D341Med (cell line): ENCODE data around the gene CPTP.

ENCODE experiments used
- DNase-seq: peaks from one replicate; pipeline ENCODE4 v3.0.0; 2012; ENCODE audit warnings: low spot score

CPTP gene

GRCh38 chr1:1324524-1325287 is at the start of gene CPTP, which contains the start of gene INTS11:
Gene CPTP, plus strand, starts transcription at chr1:1324802. Its CDS starts 2,109 bp downstream, at chr1:1326911.
Gene INTS11, minus strand, starts transcription at chr1:1324660. Its CDS starts 52 bp downstream, at chr1:1324608.
- peak; percentile 99 for DNase-seq

- no peak for DNase-seq
These were observed 49.6 kb upstream of the CPTP start for GRCh38 chr1:1274931-1275431.

- no peak for DNase-seq
These were observed 48.8 kb upstream of the CPTP start for GRCh38 chr1:1275836-1276235.

GRCh38 chr1:1278620-1279019 is 46.0 kb upstream of the CPTP start:
- DNase-seq: no peak

GRCh38 chr1:1279028-1279427 is 45.6 kb upstream of the CPTP start:
- no peak for DNase-seq

GRCh38 chr1:1280782-1281481 is 43.7 kb upstream of the CPTP start:
- no peak for DNase-seq

- DNase-seq: no peak
These were observed 42.9 kb upstream of the CPTP start for GRCh38 chr1:1281533-1282321.

- no peak for DNase-seq
These were observed 41.6 kb upstream of the CPTP start for GRCh38 chr1:1282998-1283397.

GRCh38 chr1:1283821-1284220 is 40.8 kb upstream of the CPTP start:
- peak; percentile 68 for DNase-seq

- DNase-seq: no peak
These were observed 40.1 kb upstream of the CPTP start for GRCh38 chr1:1284221-1285101.

GRCh38 chr1:1285102-1285571 is 39.5 kb upstream of the CPTP start:
- no peak for DNase-seq

GRCh38 chr1:1285611-1286311 is 38.8 kb upstream of the CPTP start:
- no peak for DNase-seq

GRCh38 chr1:1286313-1287261 is 38.0 kb upstream of the CPTP start:
- no peak for DNase-seq

GRCh38 chr1:1287288-1288110 is 37.1 kb upstream of the CPTP start:
- DNase-seq: no peak

GRCh38 chr1:1290238-1290731 is 34.3 kb upstream of the CPTP start:
- DNase-seq: peak; percentile 86

- DNase-seq: no peak
These were observed 33.5 kb upstream of the CPTP start for GRCh38 chr1:1291023-1291528.

- DNase-seq: peak; percentile 83
These were observed 32.8 kb upstream of the CPTP start for GRCh38 chr1:1291548-1292441.
